Neutrophil (primary cell): ENCODE measurements around the gene SLC47A2.

ENCODE experiments used
- H3K27ac ChIP-seq: fragments of 200-600 bp; sonication (generic); 2 replicates; pipeline ENCODE4 v1.5.1; 2016; ENCODE audit warnings: mild to moderate bottlenecking, moderate library complexity
- H3K27me3 ChIP-seq: fragments of 200-600 bp; sonication (generic); 2 replicates; pipeline ENCODE4 v1.6.0; 2016; ENCODE audit warnings: mild to moderate bottlenecking
- H3K36me3 ChIP-seq: fragments of 200-600 bp; sonication (generic); 2 replicates; pipeline ENCODE4 v1.5.1; 2017
- H3K4me1 ChIP-seq, 2 experiments: fragments of 200-600 bp in 1 of 2; sonication (generic) in 1 of 2; 1 replicate in 1 of 2; 2 replicates in 1 of 2; pipeline versions ENCODE4 v1.5.1 to v1.6.1; 2013 to 2016; ENCODE audit warnings: low read depth in 1 of 2, low read length in 1 of 2, mild to moderate bottlenecking in 1 of 2, moderate library complexity in 1 of 2; ENCODE audit not compliant: control insufficient read depth in 1 of 2, insufficient read depth in 1 of 2
- H3K4me3 ChIP-seq, 2 experiments: fragments of 200-600 bp in 1 of 2; sonication (generic) in 1 of 2; 1 replicate in 1 of 2; 2 replicates in 1 of 2; pipeline ENCODE4 v1.5.1; 2013 to 2016; ENCODE audit warnings: low read depth in 1 of 2, low read length in 1 of 2, mild to moderate bottlenecking in 1 of 2, moderate library complexity in 1 of 2
- H3K9me3 ChIP-seq: fragments of 200-600 bp; sonication (generic); 2 replicates; pipeline ENCODE4 v1.5.1; 2016
- CTCF ChIP-seq: fragments of 200-600 bp; sonication (generic); IDR thresholded peaks from 2 replicates; pipeline ENCODE4 v1.5.1; 2016; ENCODE audit warnings: antibody characterized with exemption

Gene SLC47A2

GRCh38 chr17:19760746-19761145 is 44.4 kb upstream of the SLC47A2 start:
- H3K27me3 ChIP-seq: no peaks in the 10 kb centered on the region
- H3K36me3 ChIP-seq: no peaks in the 10 kb centered on the region
- no peak overlapping the region for H3K27ac ChIP-seq
- no peak overlapping the region for H3K4me3 ChIP-seq
- no peaks in the 10 kb centered on the region for H3K9me3 ChIP-seq
- no peaks in the 10 kb centered on the region for H3K4me1 ChIP-seq
- no peak for TF ChIP-seq CTCF

- no peaks in the 10 kb centered on the region for H3K27me3 ChIP-seq
- H3K27ac ChIP-seq: no peak overlapping the region
- H3K9me3 ChIP-seq: no peaks in the 10 kb centered on the region
- no peak overlapping the region for H3K4me3 ChIP-seq
- H3K36me3 ChIP-seq: no peaks in the 10 kb centered on the region
- TF ChIP-seq CTCF: no peak
- H3K4me1 ChIP-seq: no peaks in the 10 kb centered on the region
Measured at GRCh38 chr17:19759568-19760549, 43.5 kb upstream of the SLC47A2 start.

GRCh38 chr17:19757536-19758180 is 41.3 kb upstream of the SLC47A2 start:
- no peaks in the 10 kb centered on the region for H3K4me1 ChIP-seq
- H3K36me3 ChIP-seq: no peaks in the 10 kb centered on the region
- TF ChIP-seq CTCF: no peak
- H3K4me3 ChIP-seq: no peak overlapping the region
- H3K9me3 ChIP-seq: no peaks in the 10 kb centered on the region
- no peak overlapping the region for H3K27ac ChIP-seq
- peaks cover 7% of the 10 kb centered on the region for H3K27me3 ChIP-seq

GRCh38 chr17:19756546-19756945 is 40.2 kb upstream of the SLC47A2 start:
- H3K4me1 ChIP-seq: no peaks in the 10 kb centered on the region
- H3K9me3 ChIP-seq: no peaks in the 10 kb centered on the region
- H3K27me3 ChIP-seq: peaks cover 7% of the 10 kb centered on the region
- H3K36me3 ChIP-seq: no peaks in the 10 kb centered on the region
- TF ChIP-seq CTCF: no peak
- H3K4me3 ChIP-seq: no peak overlapping the region
- H3K27ac ChIP-seq: no peak overlapping the region

- TF ChIP-seq CTCF: no peak
- no peaks in the 10 kb centered on the region for H3K4me1 ChIP-seq
- peaks cover 7% of the 10 kb centered on the region for H3K27me3 ChIP-seq
- no peaks in the 10 kb centered on the region for H3K9me3 ChIP-seq
- no peak overlapping the region for H3K27ac ChIP-seq
- H3K4me3 ChIP-seq: no peak overlapping the region
- H3K36me3 ChIP-seq: no peaks in the 10 kb centered on the region
Measured at GRCh38 chr17:19755821-19756510, 39.6 kb upstream of the SLC47A2 start.
